PC-9 (cell line): ENCODE results near the gene DKK3. TPM values are rescaled to one million over a fixed set of nuclear protein-coding genes. Genes with fewer than 3 reads are reported as not detected.

Experiments used
- BruUV-seq: library from RNA; stranded (reverse); fragments of 400-500 nt; replicated peaks from 2 replicates; lab custom pipeline; 2021; lab: Mats Ljungman, UMichigan
- CTCF ChIA-PET: fragments of 300-600 bp; sonication (Branson Sonifier 250); formaldehyde crosslinking; loops from one replicate; lab custom pipeline; 2022; ENCODE audit warnings: antibody characterized with exemption; lab: Charles Lee
- POLR2A ChIA-PET: fragments of 300-600 bp; sonication (Branson Sonifier 250); formaldehyde crosslinking; loops from one replicate; lab custom pipeline; 2022; ENCODE audit warnings: antibody characterized with exemption; ENCODE audit not compliant: unreplicated experiment; lab: Charles Lee
- DNase-seq, 2 experiments: peaks; one replicate each; pipeline versions ENCODE4 v3.0.0 to v3.0.0-alpha.2; 2015 to 2022; ENCODE audit warnings: mixed read lengths in 1 of 2
- H2AFZ ChIP-seq: fragments of 200-600 bp; sonication (generic); 2 replicates; pipeline ENCODE4 v1.8.1; 2017; ENCODE audit warnings: antibody characterized with exemption
- H3F3A ChIP-seq: fragments of 200-600 bp; sonication (generic); 2 replicates; pipeline ENCODE4 v1.8.1; 2017; ENCODE audit warnings: antibody characterized with exemption, mild to moderate bottlenecking, low read depth; ENCODE audit not compliant: insufficient read depth
- H3K27ac ChIP-seq: fragments of 200-600 bp; sonication (generic); 2 replicates; pipeline ENCODE4 v1.6.1; 2016; ENCODE audit warnings: mixed run types
- H3K27me3 ChIP-seq: fragments of 200-600 bp; sonication (generic); 2 replicates; pipeline ENCODE4 v1.6.1; 2016; ENCODE audit warnings: low read depth, mixed run types; ENCODE audit not compliant: insufficient read depth
- H3K36me3 ChIP-seq: fragments of 200-600 bp; sonication (generic); 2 replicates; pipeline ENCODE4 v1.6.1; 2016; ENCODE audit warnings: low read depth, mixed run types
- H3K4me1 ChIP-seq: fragments of 200-600 bp; sonication (generic); replicated peaks from 2 replicates; pipeline ENCODE4 v1.6.1; 2016; ENCODE audit warnings: mixed run types; ENCODE audit not compliant: insufficient read depth
- H3K4me2 ChIP-seq: fragments of 200-600 bp; sonication (generic); 2 replicates; pipeline ENCODE4 v1.6.1; 2017; ENCODE audit warnings: mixed run types
- H3K4me3 ChIP-seq: fragments of 200-600 bp; sonication (generic); 2 replicates; pipeline ENCODE4 v1.6.1; 2016; ENCODE audit warnings: mixed run types
- H3K79me2 ChIP-seq: fragments of 200-600 bp; sonication (generic); 2 replicates; pipeline ENCODE4 v1.6.1; 2017; ENCODE audit warnings: low read depth, mixed run types
- H3K9me2 ChIP-seq: fragments of 200-600 bp; sonication (generic); 2 replicates; pipeline ENCODE4 v1.8.1; 2017; ENCODE audit warnings: mild to moderate bottlenecking; ENCODE audit not compliant: insufficient read depth
- H3K9me3 ChIP-seq: fragments of 200-600 bp; sonication (generic); 2 replicates; pipeline ENCODE4 v1.8.1; 2016; ENCODE audit warnings: low read depth; ENCODE audit not compliant: insufficient read depth
- H4K20me1 ChIP-seq: fragments of 200-600 bp; sonication (generic); 2 replicates; pipeline ENCODE4 v1.8.1; 2017; ENCODE audit not compliant: insufficient read depth
- CTCF ChIP-seq: fragments of 200-600 bp; sonication (generic); conservative IDR thresholded peaks from 2 replicates; pipeline ENCODE4 v1.6.1; 2017; ENCODE audit warnings: mixed run types, antibody characterized with exemption, mild to moderate bottlenecking, moderate library complexity
- EZH2 ChIP-seq: fragments of 200-600 bp; sonication (generic); IDR thresholded peaks from 2 replicates; pipeline ENCODE4 v1.8.0; 2017; ENCODE audit warnings: antibody characterized with exemption, low read depth
- intact Hi-C: fragments of 100-400 bp; cut with micrococcal nuclease; formaldehyde crosslinking; loops from one replicate; pipeline ENCODE4 v1.10.0; 2022; ENCODE audit not compliant: unreplicated experiment
- total RNA-seq: library from RNA; stranded (reverse); gene quantifications from 2 replicates; pipeline ENCODE4 v1.2.3, GENCODE V29; 2021

DKK3 gene
- total RNA-seq, 1 experiment from 2014 or later, result 11.5 TPM

- Histone ChIP-seq H3K27me3 (no peaks in the 10 kb centered on the region), H3K27ac (no peak overlapping the region), H3K4me2 (no peak overlapping the region), H3F3A (no peaks in the 10 kb centered on the region), H4K20me1 (no peaks in the 10 kb centered on the region), H3K9me2 (no peaks in the 10 kb centered on the region), H3K79me2 (no peaks in the 10 kb centered on the region), H3K4me1 (no peaks in the 10 kb centered on the region), H3K36me3 (no peaks in the 10 kb centered on the region), H3K9me3 (no peaks in the 10 kb centered on the region), H2AFZ (no peak overlapping the region), H3K4me3 (no peak overlapping the region)
- ChIA-PET POLR2A (no interaction called here), CTCF (no interaction called here)
- intact Hi-C loops, result no loop called here
- no TSS peak for BruUV-seq
- TF ChIP-seq CTCF (no peak), EZH2 (no peak)
- DNase-seq, result no peak
These were observed 11.5 kb upstream of the DKK3 start for GRCh38 chr11:12019866-12020416.

GRCh38 chr11:12019337-12019736 is 10.9 kb upstream of the DKK3 start:
- Histone ChIP-seq H3K9me2 (no peaks in the 10 kb centered on the region), H3K79me2 (no peaks in the 10 kb centered on the region), H4K20me1 (no peaks in the 10 kb centered on the region), H3K4me1 (no peaks in the 10 kb centered on the region), H3K4me2 (no peak overlapping the region), H3K4me3 (no peak overlapping the region), H3K36me3 (no peaks in the 10 kb centered on the region), H3K27ac (no peak overlapping the region), H3F3A (no peaks in the 10 kb centered on the region), H2AFZ (no peak overlapping the region), H3K9me3 (no peaks in the 10 kb centered on the region), H3K27me3 (no peaks in the 10 kb centered on the region)
- TF ChIP-seq EZH2 (no peak), CTCF (no peak)
- DNase-seq, result no peak
- BruUV-seq, result no TSS peak
- ChIA-PET CTCF (no interaction called here), POLR2A (no interaction called here)
- intact Hi-C loops, result no loop called here

GRCh38 chr11:12017865-12018453 is 9.5 kb upstream of the DKK3 start:
- no peaks in the 10 kb centered on the region for H3K36me3 ChIP-seq
- H3K4me3 ChIP-seq, result no peak overlapping the region
- TF ChIP-seq EZH2, result no peak
- H4K20me1 ChIP-seq, result no peaks in the 10 kb centered on the region
- H3K9me2 ChIP-seq, result no peaks in the 10 kb centered on the region
- CTCF ChIA-PET, result no interaction called here
- intact Hi-C loops, result no loop called here
- H3F3A ChIP-seq, result no peaks in the 10 kb centered on the region
- no peaks in the 10 kb centered on the region for H3K27me3 ChIP-seq
- POLR2A ChIA-PET, result no interaction called here
- no peak overlapping the region for H3K4me2 ChIP-seq
- H3K79me2 ChIP-seq, result no peaks in the 10 kb centered on the region
- no peak for DNase-seq
- no TSS peak for BruUV-seq
- H3K9me3 ChIP-seq, result no peaks in the 10 kb centered on the region
- no peak overlapping the region for H3K27ac ChIP-seq
- no peak overlapping the region for H2AFZ ChIP-seq
- H3K4me1 ChIP-seq, result no peaks in the 10 kb centered on the region
